Right lobe of liver (tissue), 6 donors: ENCODE measurements around the gene PTPN7. TPM values are rescaled to one million over a fixed set of nuclear protein-coding genes. Genes with fewer than 3 reads are reported as not detected.
A peak's percentile ranks its signal among the peaks of the same experiment; 100 is the strongest.
"Not testable (repeated sequence)": the region's sequence is repeated elsewhere in the genome, so short reads cannot be mapped to it uniquely, and the experiment has no call there.

Experiments used
- ATAC-seq, 4 donors: fragments of 200-7000 bp; cut with Tn5 transposase; one replicate each; pipeline ENCODE4 v1.9.1; 2020; ENCODE audit warnings: mild to moderate bottlenecking in 4 of 4, moderate library complexity in 4 of 4
- DNase-seq, 3 donors: peaks; one replicate each; pipeline ENCODE4 v3.0.0-alpha.2; 2020
- H3K27ac ChIP-seq, 3 donors: fragments of 200-600 bp; one replicate each; pipeline ENCODE4 v1.8.0; 2022
- H3K27me3 ChIP-seq, 2 donors: fragments of 200-600 bp; one replicate each; pipeline ENCODE4 v1.8.0; 2022
- H3K36me3 ChIP-seq, 4 donors: fragments of 200-600 bp; sonication (generic) in 1 of 4; one replicate each; pipeline versions ENCODE4 v1.5.1 to v1.8.0; 2017 to 2022; ENCODE audit warnings: control low read depth in 1 of 4
- H3K4me1 ChIP-seq, 4 donors: fragments of 200-600 bp; sonication (generic) in 1 of 4; one replicate each; pipeline versions ENCODE4 v1.5.1 to v1.8.0; 2017 to 2022; ENCODE audit warnings: control low read depth in 1 of 4
- H3K4me3 ChIP-seq, 3 donors: fragments of 200-600 bp; one replicate each; pipeline ENCODE4 v1.8.0; 2022
- H3K9me3 ChIP-seq, 4 donors: fragments of 200-600 bp; sonication (generic) in 1 of 4; one replicate each; pipeline versions ENCODE4 v1.5.1 to v1.8.0; 2017 to 2022; ENCODE audit warnings: control low read depth in 1 of 4
- POLR2A ChIP-seq: fragments of 450-650 bp; IDR thresholded peaks from one replicate; pipeline ENCODE4 v1.6.1; 2017; ENCODE audit warnings: antibody characterized with exemption, mild to moderate bottlenecking
- WGBS: methylation state at CpG from one replicate; pipeline ENCODE4 v1.1.6; 2018; ENCODE audit warnings: low coverage, low lambda C conversion rate; ENCODE audit not compliant: insufficient coverage; ENCODE audit errors: missing lambda C conversion rate; 5-methylcytosine and 5-hydroxymethylcytosine counted together
- intact Hi-C, 2 donors: fragments of 100-400 bp; cut with DNase I; formaldehyde crosslinking; loops; one replicate each; pipeline versions ENCODE4 v1.11.2 to v1.14.1; 2022
- total RNA-seq, 6 experiments: library from RNA; depleted of rRNA in 2 of 6; stranded (reverse); fragments of >200 nt in 2 of 6; fragmentation: NEBNext Ultra II Directional in 3 of 6; extraction: Animal tissue kit (Norgen Biotek cat#: 25700) in 3 of 6; gene quantifications; one replicate each; pipeline versions ENCODE4 v1.1.0 to v1.2.4, GENCODE V29; 2016 to 2023
- TF ChIP-seq, protein P1 (sequence below), 4 donors: fragments of 200-600 bp in 3 of 4; fragments of 450-650 bp in 1 of 4; IDR thresholded peaks; one replicate each; pipeline versions ENCODE4 v1.5.1 to v1.8.0; 2016 to 2022; ENCODE audit warnings: antibody characterized with exemption in 4 of 4, mild to moderate bottlenecking in 2 of 4
- donor health status: DM: no; HTN: yes; CAD: no.
- donor health status: DM: no; HTN: no; CAD: no.
- donor health status: DM: no; HTN: no; CAD: no.
- donor health status: DM: no; HTN: yes; CAD: no.
- donor health status: DM: no; HTN: yes; CAD: no.

The PTPN7 gene
- total RNA-seq, 6 experiments from 2014 or later = 0.18 to 5.1 (median 0.73) TPM

DNA sequence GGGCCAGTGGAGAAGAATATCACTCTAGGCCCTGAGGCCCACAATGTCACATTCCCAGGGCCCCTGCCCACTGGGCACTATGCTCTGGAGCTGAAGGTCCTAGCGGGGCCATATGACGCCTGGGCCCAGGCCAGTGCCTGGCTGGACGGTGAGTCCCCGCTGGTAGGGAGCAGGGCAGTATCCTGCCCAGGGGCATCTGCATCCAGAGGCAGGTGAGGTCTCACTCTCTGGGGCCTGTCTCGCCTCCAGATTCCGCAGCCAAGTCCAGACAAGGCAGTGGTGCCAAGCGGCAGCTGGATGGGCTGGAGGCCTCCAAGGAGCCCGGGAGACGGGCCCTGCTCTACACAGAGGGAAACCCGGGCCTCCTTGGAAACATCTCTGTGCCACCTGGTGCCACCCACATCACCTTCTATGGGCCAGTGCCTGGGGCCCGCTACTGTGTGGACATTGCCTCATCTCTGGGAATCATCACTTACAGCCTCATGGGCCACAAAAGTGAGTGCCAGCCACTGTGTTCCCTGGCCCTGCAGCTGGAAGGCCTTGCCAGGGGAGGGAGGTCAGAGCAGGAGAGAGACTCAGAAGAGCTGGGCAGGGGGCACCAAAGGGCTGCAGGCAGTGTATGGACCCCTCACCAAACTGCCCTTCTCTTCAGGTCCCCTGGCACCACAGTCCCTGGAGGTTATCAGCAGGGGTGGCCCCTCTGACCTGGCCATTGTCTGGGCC is 11.1 kb upstream of the PTPN7 start:
- Histone ChIP-seq H3K27ac (no peak overlapping the region), H3K4me1 (peaks cover 0 to 3% (median 0%) of the 10 kb centered on the region in 4 donors), H3K27me3 (no peaks in the 10 kb centered on the region), H3K9me3 (no peaks in the 10 kb centered on the region), H3K36me3 (no peaks in the 10 kb centered on the region), H3K4me3 (no peak overlapping the region)
- DNase-seq = peak in 1 of 3 donors; percentile 36
- peak; percentile 19 to 79 (median 32) for ATAC-seq
- WGBS = 92% methylated on average over 2 of the region's 11 CpGs
- intact Hi-C loops = no loop called here
- TF ChIP-seq POLR2A = no peak
- TF ChIP-seq, protein P1, sequence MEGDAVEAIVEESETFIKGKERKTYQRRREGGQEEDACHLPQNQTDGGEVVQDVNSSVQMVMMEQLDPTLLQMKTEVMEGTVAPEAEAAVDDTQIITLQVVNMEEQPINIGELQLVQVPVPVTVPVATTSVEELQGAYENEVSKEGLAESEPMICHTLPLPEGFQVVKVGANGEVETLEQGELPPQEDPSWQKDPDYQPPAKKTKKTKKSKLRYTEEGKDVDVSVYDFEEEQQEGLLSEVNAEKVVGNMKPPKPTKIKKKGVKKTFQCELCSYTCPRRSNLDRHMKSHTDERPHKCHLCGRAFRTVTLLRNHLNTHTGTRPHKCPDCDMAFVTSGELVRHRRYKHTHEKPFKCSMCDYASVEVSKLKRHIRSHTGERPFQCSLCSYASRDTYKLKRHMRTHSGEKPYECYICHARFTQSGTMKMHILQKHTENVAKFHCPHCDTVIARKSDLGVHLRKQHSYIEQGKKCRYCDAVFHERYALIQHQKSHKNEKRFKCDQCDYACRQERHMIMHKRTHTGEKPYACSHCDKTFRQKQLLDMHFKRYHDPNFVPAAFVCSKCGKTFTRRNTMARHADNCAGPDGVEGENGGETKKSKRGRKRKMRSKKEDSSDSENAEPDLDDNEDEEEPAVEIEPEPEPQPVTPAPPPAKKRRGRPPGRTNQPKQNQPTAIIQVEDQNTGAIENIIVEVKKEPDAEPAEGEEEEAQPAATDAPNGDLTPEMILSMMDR (IDR thresholded peaks at IDR 0.05) = no peak

DNA sequence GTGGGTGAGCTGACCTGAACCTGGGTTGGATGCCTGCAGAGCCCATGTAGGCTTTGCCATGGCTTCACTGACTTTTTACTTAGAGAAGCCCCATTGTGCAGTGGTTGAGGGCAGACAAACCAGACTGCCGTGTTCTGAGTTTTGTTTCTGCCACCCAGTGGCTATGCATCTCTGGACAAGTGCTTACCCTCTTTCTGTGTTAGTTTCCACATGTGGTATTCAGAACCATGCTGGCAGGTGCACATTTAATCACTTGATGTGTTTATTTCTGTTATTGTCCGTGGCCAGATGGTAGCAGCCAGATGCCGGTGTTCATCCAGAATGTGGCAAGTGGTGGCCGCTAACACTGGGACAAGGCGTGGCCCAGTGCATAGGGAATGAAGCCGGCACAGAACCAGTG is 10.3 kb upstream of the PTPN7 start:
- Histone ChIP-seq H3K4me3 (no peak overlapping the region), H3K27me3 (no peaks in the 10 kb centered on the region), H3K4me1 (peaks cover 0 to 3% (median 0%) of the 10 kb centered on the region in 4 donors), H3K36me3 (no peaks in the 10 kb centered on the region), H3K9me3 (no peaks in the 10 kb centered on the region), H3K27ac (no peak overlapping the region)
- DNase-seq = no peak
- ATAC-seq = no peak
- intact Hi-C loops = no loop called here
- WGBS = 90% methylated on average over 5 of the region's 6 CpGs
- TF ChIP-seq, protein P1 (IDR thresholded peaks at IDR 0.05) = no peak
- no peak for TF ChIP-seq POLR2A

DNA sequence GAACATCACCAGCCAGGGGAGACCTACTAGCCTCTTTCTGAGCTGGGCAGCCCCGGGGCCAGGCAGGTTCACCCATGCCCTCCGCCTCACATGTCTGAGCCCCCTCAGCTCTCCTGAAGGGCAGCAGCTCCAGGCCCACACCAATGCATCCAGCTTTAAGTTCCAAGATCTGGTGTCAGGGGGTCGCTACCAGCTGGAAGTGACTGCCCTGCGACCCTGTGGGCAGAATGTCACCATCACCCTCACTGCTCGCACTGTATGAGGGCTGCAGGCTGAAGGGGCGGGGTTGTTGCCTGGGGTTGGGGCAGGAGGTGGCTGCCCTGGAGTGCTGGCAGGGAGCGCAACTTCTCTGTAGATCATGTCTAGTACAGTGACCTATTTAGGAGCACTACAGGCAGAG is 8.5 kb upstream of the PTPN7 start:
- H3K27ac ChIP-seq = no peak overlapping the region
- 75% methylated on average over 2 of the region's 7 CpGs for WGBS

DNA sequence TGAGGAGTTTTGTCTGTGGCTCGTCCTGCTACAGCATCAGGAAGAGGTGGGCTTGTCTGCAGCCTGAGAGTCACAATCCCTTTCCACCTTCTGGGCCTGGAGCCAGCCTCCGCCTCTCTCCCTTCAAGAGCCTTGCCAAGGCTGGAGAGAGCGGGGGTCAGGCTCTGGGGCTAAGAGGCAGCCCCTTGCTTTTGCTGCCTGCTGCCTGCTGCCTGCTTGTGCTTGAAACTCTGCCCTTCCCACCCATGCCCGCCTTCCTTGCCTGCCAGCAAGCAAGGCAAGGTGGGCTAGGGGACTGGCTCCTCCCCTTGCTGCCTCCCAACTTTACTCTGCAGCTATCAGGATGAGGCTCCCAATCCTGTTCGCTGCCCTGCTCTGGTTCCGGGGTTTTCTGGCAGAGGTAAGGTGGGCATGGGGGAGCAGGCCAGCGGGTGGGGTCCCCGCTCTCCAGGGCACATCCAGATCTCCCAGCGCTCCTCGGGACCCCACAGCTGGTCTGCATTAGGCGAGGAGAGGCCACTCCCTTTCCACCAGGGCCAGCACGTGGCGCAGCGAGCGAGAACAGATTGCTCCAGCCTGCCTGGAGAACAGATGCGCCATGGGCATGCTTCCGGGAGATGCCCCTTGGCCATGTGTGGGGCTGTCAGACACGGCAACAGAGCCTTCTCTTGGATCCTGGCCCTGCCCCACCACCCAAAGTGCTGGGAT is 7.5 kb upstream of the PTPN7 start:
- no peaks in the 10 kb centered on the region for H3K9me3 ChIP-seq
- intact Hi-C loops = no loop called here
- no peak overlapping the region for H3K4me3 ChIP-seq
- H3K27me3 ChIP-seq = no peaks in the 10 kb centered on the region
- WGBS = 92% methylated on average over 4 of the region's 18 CpGs
- no peak for ATAC-seq
- peaks cover 0 to 7% (median 0%) of the 10 kb centered on the region in 4 donors for H3K4me1 ChIP-seq
- TF ChIP-seq, protein P1 (IDR thresholded peaks at IDR 0.05) = no peak
- TF ChIP-seq POLR2A = no peak
- DNase-seq = peak in 1 of 3 donors; percentile 37
- no peaks in the 10 kb centered on the region for H3K36me3 ChIP-seq
- H3K27ac ChIP-seq = no peak overlapping the region

More for the DNA sequence above, 8.5 kb upstream of the PTPN7 start:
- DNase-seq (no peak), ATAC-seq (no peak)
- Histone ChIP-seq H3K4me3 (no peak overlapping the region), H3K4me1 (peaks cover 0 to 3% (median 0%) of the 10 kb centered on the region in 4 donors), H3K27me3 (no peaks in the 10 kb centered on the region), H3K9me3 (no peaks in the 10 kb centered on the region), H3K36me3 (no peaks in the 10 kb centered on the region)
- TF ChIP-seq POLR2A = no peak
- TF ChIP-seq, protein P1 (IDR thresholded peaks at IDR 0.05) = no peak
- intact Hi-C loops = no loop called here

DNA sequence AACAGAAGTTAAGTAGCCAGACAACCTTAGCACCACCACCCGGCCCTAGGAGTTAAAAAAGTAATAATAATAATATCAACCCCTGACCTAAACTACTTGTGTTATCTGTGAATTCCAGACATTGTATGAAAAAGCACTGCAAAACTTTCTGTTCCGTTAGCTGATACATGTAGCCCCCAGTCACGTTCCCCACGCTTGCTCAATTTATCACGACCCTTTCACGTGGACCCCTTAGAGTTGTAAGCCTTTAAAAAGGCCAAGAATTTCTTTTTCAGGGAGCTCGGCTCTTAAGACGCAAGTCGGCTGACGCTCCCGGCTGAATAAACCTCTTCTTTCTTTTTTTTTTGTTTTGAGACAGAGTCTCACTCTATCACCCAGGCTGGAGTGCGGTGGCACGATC is 6.7 kb upstream of the PTPN7 start:
- H3K4me1 ChIP-seq, ATAC-seq, intact Hi-C loops: not testable (repeated sequence)

More for the DNA sequence above, 6.7 kb upstream of the PTPN7 start:
- not testable (repeated sequence) for H3K36me3 ChIP-seq, H3K4me3 ChIP-seq, H3K27me3 ChIP-seq, H3K27ac ChIP-seq, H3K9me3 ChIP-seq, DNase-seq
- WGBS = 73% methylated on average over 13 of the region's 13 CpGs
